ENCODE measurements around the gene VIPAS39. TPM values are rescaled to one million over a fixed set of nuclear protein-coding genes. Genes with fewer than 3 reads are reported as not detected.
A peak's percentile ranks its signal among the peaks of the same experiment; 100 is the strongest.

The VIPAS39 gene
- 10 to 100 TPM; 18.6 to 31.8 (median 21.5) TPM for total RNA-seq

DNA sequence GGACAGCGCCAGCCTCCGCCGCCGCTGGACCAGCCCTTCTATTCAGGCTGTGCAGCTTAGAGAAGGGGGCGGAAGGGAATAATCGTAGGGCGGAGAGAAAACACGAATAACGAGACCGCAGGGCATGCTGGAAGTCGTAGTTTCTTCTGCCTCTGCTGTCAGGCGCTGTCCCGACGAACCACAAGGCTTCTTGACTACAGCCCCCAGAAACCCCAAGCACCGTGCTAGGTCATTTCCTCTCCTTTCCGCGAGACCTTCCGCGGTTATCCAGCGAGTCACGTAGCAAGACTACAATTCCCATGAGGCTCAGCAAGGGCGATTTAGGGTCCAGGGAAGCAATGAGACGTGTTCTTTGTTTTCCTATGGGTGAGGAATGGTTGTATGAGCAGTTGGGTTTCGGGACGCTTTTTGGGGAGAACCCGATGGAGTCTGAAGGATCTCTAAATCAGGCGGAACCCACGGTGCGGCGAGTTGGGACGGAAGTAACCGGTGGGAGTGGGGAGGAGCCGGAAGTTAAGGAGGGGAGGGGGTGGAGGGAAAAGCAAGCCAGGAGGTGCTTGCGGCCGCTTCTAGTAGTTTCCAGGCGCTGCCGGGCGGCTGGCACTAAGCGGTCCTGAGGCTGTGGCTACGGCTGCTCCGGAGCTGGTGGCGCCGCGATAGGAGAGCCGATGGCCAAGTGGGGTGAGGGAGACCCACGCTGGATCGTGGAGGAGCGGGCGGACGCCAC is at the start of gene VIPAS39, which contains the start of gene AHSA1:
Gene VIPAS39, minus strand, starts transcription at position 80 of the 727 bp plus-strand sequence. CDS start 3,499 bp downstream, outside the sequence.
Gene AHSA1, plus strand, starts transcription at position 572 of the 727 bp plus-strand sequence. Its CDS starts 97 bp downstream, at position 669.
- H3K9me3 ChIP-seq: no peaks in the 10 kb centered on the region
- H3K27me3 ChIP-seq: no peaks in the 10 kb centered on the region
- peak within 1 kb of the TSS; percentile 34 to 95 (median 92) for H3K27ac ChIP-seq
- peaks cover 4 to 42% of the 10 kb centered on the region in 2 donors for H3K36me3 ChIP-seq
- peak within 1 kb of the TSS; percentile 53 to 74 for H3K4me3 ChIP-seq
- peak; percentile 99 for ATAC-seq
- WGBS, 2 donors (ENCODE audit: low coverage in 1 of 2): 0% methylated on average over 19 to 24 of the region's 50 CpGs
- TF ChIP-seq POLR2AphosphoS5 (IDR thresholded peaks at IDR 0.05) (peak; percentile 73), POLR2A (IDR thresholded peaks at IDR 0.05) (peak; percentile 60 to 61), EP300 (IDR thresholded peaks at IDR 0.05) (no peak)
- TF ChIP-seq, protein P1, sequence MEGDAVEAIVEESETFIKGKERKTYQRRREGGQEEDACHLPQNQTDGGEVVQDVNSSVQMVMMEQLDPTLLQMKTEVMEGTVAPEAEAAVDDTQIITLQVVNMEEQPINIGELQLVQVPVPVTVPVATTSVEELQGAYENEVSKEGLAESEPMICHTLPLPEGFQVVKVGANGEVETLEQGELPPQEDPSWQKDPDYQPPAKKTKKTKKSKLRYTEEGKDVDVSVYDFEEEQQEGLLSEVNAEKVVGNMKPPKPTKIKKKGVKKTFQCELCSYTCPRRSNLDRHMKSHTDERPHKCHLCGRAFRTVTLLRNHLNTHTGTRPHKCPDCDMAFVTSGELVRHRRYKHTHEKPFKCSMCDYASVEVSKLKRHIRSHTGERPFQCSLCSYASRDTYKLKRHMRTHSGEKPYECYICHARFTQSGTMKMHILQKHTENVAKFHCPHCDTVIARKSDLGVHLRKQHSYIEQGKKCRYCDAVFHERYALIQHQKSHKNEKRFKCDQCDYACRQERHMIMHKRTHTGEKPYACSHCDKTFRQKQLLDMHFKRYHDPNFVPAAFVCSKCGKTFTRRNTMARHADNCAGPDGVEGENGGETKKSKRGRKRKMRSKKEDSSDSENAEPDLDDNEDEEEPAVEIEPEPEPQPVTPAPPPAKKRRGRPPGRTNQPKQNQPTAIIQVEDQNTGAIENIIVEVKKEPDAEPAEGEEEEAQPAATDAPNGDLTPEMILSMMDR (IDR thresholded peaks at IDR 0.05): peak in 1 of 4 experiments; percentile 5
- H3K4me1 ChIP-seq: peaks cover 0 to 57% (median 8%) of the 10 kb centered on the region in 3 donors

DNA sequence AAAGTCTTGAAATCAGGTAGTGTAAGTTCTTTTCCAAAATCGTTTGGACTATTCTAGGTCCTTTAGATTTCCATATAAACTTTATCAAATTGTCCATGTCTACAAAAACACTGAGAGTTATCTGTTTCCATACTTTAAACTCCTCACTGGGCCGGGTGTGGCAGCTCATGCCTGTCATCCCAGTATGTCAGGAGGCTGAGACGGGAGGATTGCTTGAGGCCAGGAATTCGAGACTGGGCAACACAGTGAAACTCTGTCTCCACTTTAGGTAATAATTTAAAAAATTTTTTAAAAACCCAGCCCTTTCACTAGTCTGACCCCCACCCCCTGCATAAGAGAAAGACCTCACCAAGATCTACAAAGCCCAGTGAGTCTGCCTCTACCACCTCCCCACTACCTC is 47.6 kb upstream of the VIPAS39 start:
- peaks cover 0 to 9% (median 0%) of the 10 kb centered on the region in 3 donors for H3K9me3 ChIP-seq
- TF ChIP-seq POLR2AphosphoS5 (IDR thresholded peaks at IDR 0.05) (no peak), POLR2A (IDR thresholded peaks at IDR 0.05) (no peak), EP300 (IDR thresholded peaks at IDR 0.05) (no peak)
- TF ChIP-seq, protein P1 (IDR thresholded peaks at IDR 0.05): no peak
- H3K4me1 ChIP-seq: no peaks in the 10 kb centered on the region
- 69 to 73% methylated on average over 4 of the region's 4 CpGs for WGBS, 2 donors (ENCODE audit: low coverage in 1 of 2)
- H3K27me3 ChIP-seq: peaks cover 1% of the 10 kb centered on the region
- H3K36me3 ChIP-seq: peaks cover 0 to 37% of the 10 kb centered on the region in 2 donors
- H3K4me3 ChIP-seq: no peak overlapping the region
- ATAC-seq: no peak
- no peak overlapping the region for H3K27ac ChIP-seq

DNA sequence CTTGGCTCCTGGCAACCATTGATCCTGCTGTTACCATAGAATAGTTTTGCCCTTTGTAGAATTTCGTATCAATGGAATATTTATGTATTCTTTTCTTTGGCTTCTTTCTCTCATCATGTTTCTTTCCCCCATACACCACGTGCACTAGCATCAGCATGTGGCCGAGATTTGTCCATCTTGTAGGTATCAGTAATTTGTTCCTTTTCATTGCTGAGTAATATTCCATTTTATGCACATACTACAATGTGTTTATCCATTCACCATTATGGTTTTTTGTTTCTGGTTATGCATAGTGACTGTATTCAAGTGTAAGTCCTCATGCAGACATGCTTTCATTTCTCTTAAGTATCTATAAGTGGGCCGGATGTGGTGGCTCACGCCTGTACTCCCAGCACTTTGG is 45.7 kb upstream of the VIPAS39 start:
- peaks cover 20% of the 10 kb centered on the region for H3K27me3 ChIP-seq
- WGBS, 2 donors (ENCODE audit: low coverage in 1 of 2): 96 to 100% methylated on average over 4 to 5 of the region's 5 CpGs
- H3K27ac ChIP-seq: no peak overlapping the region
- H3K9me3 ChIP-seq: peaks cover 0 to 9% (median 0%) of the 10 kb centered on the region in 3 donors
- ATAC-seq: no peak
- peaks cover 0 to 13% (median 4%) of the 10 kb centered on the region in 3 donors for H3K4me1 ChIP-seq
- no peak overlapping the region for H3K4me3 ChIP-seq
- TF ChIP-seq, protein P1 (IDR thresholded peaks at IDR 0.05): no peak
- TF ChIP-seq EP300 (IDR thresholded peaks at IDR 0.05) (no peak), POLR2AphosphoS5 (IDR thresholded peaks at IDR 0.05) (no peak), POLR2A (IDR thresholded peaks at IDR 0.05) (no peak)
- H3K36me3 ChIP-seq: peaks cover 0 to 19% of the 10 kb centered on the region in 2 donors

DNA sequence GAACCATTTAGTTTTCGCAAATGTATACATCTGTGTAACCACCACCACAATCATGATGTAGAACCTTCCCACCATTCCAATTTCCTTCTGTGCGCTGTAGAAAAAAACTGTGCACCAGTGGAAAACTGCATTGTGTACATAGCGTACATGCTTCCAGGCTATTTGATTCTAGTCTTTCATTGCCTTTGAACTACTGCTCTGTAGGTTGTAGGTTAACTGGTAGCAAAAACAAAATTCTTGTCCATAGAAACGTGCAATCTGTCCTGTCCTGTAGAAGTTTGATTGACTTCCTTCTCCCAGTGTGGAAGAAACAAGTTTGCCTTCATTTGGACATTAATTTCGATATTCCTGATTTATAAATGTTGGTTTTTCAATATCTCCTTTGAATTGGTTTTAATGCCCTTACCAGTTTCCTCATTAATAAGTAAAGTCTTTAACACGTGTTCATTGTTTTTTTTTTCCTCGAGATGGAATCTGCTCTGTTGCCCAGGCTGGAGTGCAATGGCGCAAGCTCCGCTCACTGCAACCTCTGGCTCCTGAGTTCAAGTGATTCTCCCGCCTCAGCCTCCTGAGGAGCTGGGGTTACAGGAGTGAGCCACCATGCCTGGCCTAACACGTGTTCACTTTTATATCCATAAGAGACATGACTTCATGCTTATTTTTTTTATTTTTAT is 44.8 kb upstream of the VIPAS39 start:
- no peak overlapping the region for H3K27ac ChIP-seq
- TF ChIP-seq EP300 (IDR thresholded peaks at IDR 0.05) (no peak), POLR2AphosphoS5 (IDR thresholded peaks at IDR 0.05) (no peak), POLR2A (IDR thresholded peaks at IDR 0.05) (no peak)
- TF ChIP-seq, protein P1 (IDR thresholded peaks at IDR 0.05): no peak
- peaks cover 0 to 10% of the 10 kb centered on the region in 2 donors for H3K36me3 ChIP-seq
- H3K4me3 ChIP-seq: no peak overlapping the region
- peaks cover 0 to 9% (median 0%) of the 10 kb centered on the region in 3 donors for H3K9me3 ChIP-seq
- H3K27me3 ChIP-seq: peaks cover 29% of the 10 kb centered on the region
- no peak for ATAC-seq
- H3K4me1 ChIP-seq: peaks cover 0 to 18% (median 7%) of the 10 kb centered on the region in 3 donors
- 75 to 83% methylated on average over 10 to 11 of the region's 11 CpGs for WGBS, 2 donors (ENCODE audit: low coverage in 1 of 2)

All from gastroesophageal sphincter (tissue), 4 donors.